ENCODE results near the gene CLEC19A. TPM values are rescaled to one million over a fixed set of nuclear protein-coding genes. Genes with fewer than 3 reads are reported as not detected.

Gene CLEC19A
- total RNA-seq, 2 donors from 2014 or later: not detected

- Histone ChIP-seq H3K36me3 (no peaks in the 10 kb centered on the region), H3K4me3 (no peak overlapping the region), H3K27me3 (replicated peaks; ENCODE audit: insufficient read depth) (no peaks in the 10 kb centered on the region), H3K9me3 (no peaks in the 10 kb centered on the region), H3K4me1 (ENCODE audit: control insufficient read depth in 1 of 2, low read depth in 2 of 2) (no peaks in the 10 kb centered on the region), H3K27ac (no peak overlapping the region)
- ATAC-seq (ENCODE audit: insufficient number of reproducible peaks, low FRiP score, low read depth) (no peak), DNase-seq (ENCODE audit: low spot score) (no peak)
- TF ChIP-seq, protein P1, sequence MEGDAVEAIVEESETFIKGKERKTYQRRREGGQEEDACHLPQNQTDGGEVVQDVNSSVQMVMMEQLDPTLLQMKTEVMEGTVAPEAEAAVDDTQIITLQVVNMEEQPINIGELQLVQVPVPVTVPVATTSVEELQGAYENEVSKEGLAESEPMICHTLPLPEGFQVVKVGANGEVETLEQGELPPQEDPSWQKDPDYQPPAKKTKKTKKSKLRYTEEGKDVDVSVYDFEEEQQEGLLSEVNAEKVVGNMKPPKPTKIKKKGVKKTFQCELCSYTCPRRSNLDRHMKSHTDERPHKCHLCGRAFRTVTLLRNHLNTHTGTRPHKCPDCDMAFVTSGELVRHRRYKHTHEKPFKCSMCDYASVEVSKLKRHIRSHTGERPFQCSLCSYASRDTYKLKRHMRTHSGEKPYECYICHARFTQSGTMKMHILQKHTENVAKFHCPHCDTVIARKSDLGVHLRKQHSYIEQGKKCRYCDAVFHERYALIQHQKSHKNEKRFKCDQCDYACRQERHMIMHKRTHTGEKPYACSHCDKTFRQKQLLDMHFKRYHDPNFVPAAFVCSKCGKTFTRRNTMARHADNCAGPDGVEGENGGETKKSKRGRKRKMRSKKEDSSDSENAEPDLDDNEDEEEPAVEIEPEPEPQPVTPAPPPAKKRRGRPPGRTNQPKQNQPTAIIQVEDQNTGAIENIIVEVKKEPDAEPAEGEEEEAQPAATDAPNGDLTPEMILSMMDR (IDR thresholded peaks at IDR 0.05): no peak
Measured at GRCh38 chr16:19269098-19269497, 16.4 kb upstream of the CLEC19A start.

GRCh38 chr16:19274165-19274797, 11.2 kb upstream of the CLEC19A start:
- TF ChIP-seq, protein P1 (IDR thresholded peaks at IDR 0.05): no peak
- no peaks in the 10 kb centered on the region for H3K4me1 ChIP-seq (ENCODE audit: control insufficient read depth in 1 of 2, low read depth in 2 of 2)
- no peak for DNase-seq (ENCODE audit: low spot score)
- no peak overlapping the region for H3K27ac ChIP-seq
- H3K27me3 ChIP-seq (replicated peaks; ENCODE audit: insufficient read depth): no peaks in the 10 kb centered on the region
- H3K9me3 ChIP-seq: no peaks in the 10 kb centered on the region
- no peaks in the 10 kb centered on the region for H3K36me3 ChIP-seq
- ATAC-seq (ENCODE audit: insufficient number of reproducible peaks, low FRiP score, low read depth): no peak
- H3K4me3 ChIP-seq: no peak overlapping the region

- H3K36me3 ChIP-seq: no peaks in the 10 kb centered on the region
- H3K4me1 ChIP-seq (ENCODE audit: control insufficient read depth in 1 of 2, low read depth in 2 of 2): no peaks in the 10 kb centered on the region
- no peaks in the 10 kb centered on the region for H3K9me3 ChIP-seq
- no peak overlapping the region for H3K27ac ChIP-seq
- no peak for DNase-seq (ENCODE audit: low spot score)
- no peak for ATAC-seq (ENCODE audit: insufficient number of reproducible peaks, low FRiP score, low read depth)
- no peaks in the 10 kb centered on the region for H3K27me3 ChIP-seq (replicated peaks; ENCODE audit: insufficient read depth)
- H3K4me3 ChIP-seq: no peak overlapping the region
- TF ChIP-seq, protein P1 (IDR thresholded peaks at IDR 0.05): no peak
Measured at GRCh38 chr16:19278403-19278802, 7.1 kb upstream of the CLEC19A start.

DNA sequence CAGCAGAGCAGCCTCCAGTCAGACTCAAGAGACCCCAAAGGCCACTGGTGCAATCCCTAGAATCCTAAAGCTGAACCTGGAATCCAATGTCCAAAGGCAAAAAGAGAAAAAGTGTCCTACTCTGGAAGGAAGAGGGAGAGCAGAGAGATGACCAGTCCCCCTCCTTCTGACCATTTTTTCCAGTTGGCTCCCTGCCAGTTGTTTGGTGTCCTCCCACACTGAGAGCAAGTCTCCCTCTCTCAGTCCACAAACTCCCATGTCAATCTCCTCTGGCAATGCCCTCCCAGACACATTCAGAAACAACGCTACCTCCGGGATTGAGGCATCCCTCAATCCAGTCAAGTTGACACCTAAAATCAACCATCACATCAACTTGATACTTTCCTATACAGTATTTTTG, 4.3 kb upstream of the CLEC19A start:
- DNase-seq (ENCODE audit: low spot score): no peak
- TF ChIP-seq, protein P1 (IDR thresholded peaks at IDR 0.05): no peak
- H3K9me3 ChIP-seq: no peaks in the 10 kb centered on the region
- H3K27ac ChIP-seq: no peak overlapping the region
- H3K27me3 ChIP-seq (replicated peaks; ENCODE audit: insufficient read depth): no peaks in the 10 kb centered on the region
- no peak for ATAC-seq (ENCODE audit: insufficient number of reproducible peaks, low FRiP score, low read depth)
- no peaks in the 10 kb centered on the region for H3K36me3 ChIP-seq
- no peaks in the 10 kb centered on the region for H3K4me1 ChIP-seq (ENCODE audit: control insufficient read depth in 1 of 2, low read depth in 2 of 2)
- no peak overlapping the region for H3K4me3 ChIP-seq

DNA sequence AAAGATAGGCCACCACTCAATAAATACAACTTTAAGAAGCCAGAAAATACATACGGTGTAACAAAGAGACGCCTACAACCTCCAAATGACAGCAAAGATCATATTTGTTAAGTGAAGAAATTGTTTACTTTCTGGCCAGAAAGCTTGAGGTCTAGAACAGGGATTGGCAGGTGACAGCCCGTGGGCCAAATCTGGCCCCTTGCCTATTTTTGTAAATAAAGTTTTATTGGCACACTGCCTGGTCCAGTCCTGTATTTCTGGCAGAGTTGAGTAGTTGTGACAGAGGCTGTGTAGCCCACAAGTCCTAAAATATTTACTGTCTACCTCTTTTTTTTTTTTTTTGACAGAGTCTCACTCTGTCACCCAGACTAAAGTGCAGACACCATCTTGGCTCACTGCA, 3.4 kb upstream of the CLEC19A start:
- Histone ChIP-seq H3K27ac (no peak overlapping the region), H3K9me3 (no peaks in the 10 kb centered on the region), H3K27me3 (replicated peaks; ENCODE audit: insufficient read depth) (no peaks in the 10 kb centered on the region), H3K4me3 (no peak overlapping the region), H3K4me1 (ENCODE audit: control insufficient read depth in 1 of 2, low read depth in 2 of 2) (no peaks in the 10 kb centered on the region), H3K36me3 (no peaks in the 10 kb centered on the region)
- ATAC-seq (ENCODE audit: insufficient number of reproducible peaks, low FRiP score, low read depth): no peak
- no peak for DNase-seq (ENCODE audit: low spot score)
- TF ChIP-seq, protein P1 (IDR thresholded peaks at IDR 0.05): no peak
